PC-9 (cell line): Measurements from ENCODE around the gene KCNQ1OT1. TPM values are rescaled to one million over a fixed set of nuclear protein-coding genes. Genes with fewer than 3 reads are reported as not detected.

ENCODE experiments used
- BruUV-seq: library from RNA; stranded (reverse); fragments of 400-500 nt; replicated peaks from 2 replicates; lab custom pipeline; 2021; lab: Mats Ljungman, UMichigan
- CTCF ChIA-PET: fragments of 300-600 bp; sonication (Branson Sonifier 250); formaldehyde crosslinking; loops from one replicate; lab custom pipeline; 2022; ENCODE audit warnings: antibody characterized with exemption; lab: Charles Lee
- POLR2A ChIA-PET: fragments of 300-600 bp; sonication (Branson Sonifier 250); formaldehyde crosslinking; loops from one replicate; lab custom pipeline; 2022; ENCODE audit warnings: antibody characterized with exemption; ENCODE audit not compliant: unreplicated experiment; lab: Charles Lee
- DNase-seq, 2 experiments: peaks; one replicate each; pipeline versions ENCODE4 v3.0.0 to v3.0.0-alpha.2; 2015 to 2022; ENCODE audit warnings: mixed read lengths in 1 of 2
- H2AFZ ChIP-seq: fragments of 200-600 bp; sonication (generic); 2 replicates; pipeline ENCODE4 v1.8.1; 2017; ENCODE audit warnings: antibody characterized with exemption
- H3F3A ChIP-seq: fragments of 200-600 bp; sonication (generic); 2 replicates; pipeline ENCODE4 v1.8.1; 2017; ENCODE audit warnings: antibody characterized with exemption, mild to moderate bottlenecking, low read depth; ENCODE audit not compliant: insufficient read depth
- H3K27ac ChIP-seq: fragments of 200-600 bp; sonication (generic); 2 replicates; pipeline ENCODE4 v1.6.1; 2016; ENCODE audit warnings: mixed run types
- H3K27me3 ChIP-seq: fragments of 200-600 bp; sonication (generic); 2 replicates; pipeline ENCODE4 v1.6.1; 2016; ENCODE audit warnings: low read depth, mixed run types; ENCODE audit not compliant: insufficient read depth
- H3K36me3 ChIP-seq: fragments of 200-600 bp; sonication (generic); 2 replicates; pipeline ENCODE4 v1.6.1; 2016; ENCODE audit warnings: low read depth, mixed run types
- H3K4me1 ChIP-seq: fragments of 200-600 bp; sonication (generic); replicated peaks from 2 replicates; pipeline ENCODE4 v1.6.1; 2016; ENCODE audit warnings: mixed run types; ENCODE audit not compliant: insufficient read depth
- H3K4me2 ChIP-seq: fragments of 200-600 bp; sonication (generic); 2 replicates; pipeline ENCODE4 v1.6.1; 2017; ENCODE audit warnings: mixed run types
- H3K4me3 ChIP-seq: fragments of 200-600 bp; sonication (generic); 2 replicates; pipeline ENCODE4 v1.6.1; 2016; ENCODE audit warnings: mixed run types
- H3K79me2 ChIP-seq: fragments of 200-600 bp; sonication (generic); 2 replicates; pipeline ENCODE4 v1.6.1; 2017; ENCODE audit warnings: low read depth, mixed run types
- H3K9me2 ChIP-seq: fragments of 200-600 bp; sonication (generic); 2 replicates; pipeline ENCODE4 v1.8.1; 2017; ENCODE audit warnings: mild to moderate bottlenecking; ENCODE audit not compliant: insufficient read depth
- H3K9me3 ChIP-seq: fragments of 200-600 bp; sonication (generic); 2 replicates; pipeline ENCODE4 v1.8.1; 2016; ENCODE audit warnings: low read depth; ENCODE audit not compliant: insufficient read depth
- H4K20me1 ChIP-seq: fragments of 200-600 bp; sonication (generic); 2 replicates; pipeline ENCODE4 v1.8.1; 2017; ENCODE audit not compliant: insufficient read depth
- EZH2 ChIP-seq: fragments of 200-600 bp; sonication (generic); IDR thresholded peaks from 2 replicates; pipeline ENCODE4 v1.8.0; 2017; ENCODE audit warnings: antibody characterized with exemption, low read depth
- intact Hi-C: fragments of 100-400 bp; cut with micrococcal nuclease; formaldehyde crosslinking; loops from one replicate; pipeline ENCODE4 v1.10.0; 2022; ENCODE audit not compliant: unreplicated experiment
- total RNA-seq: library from RNA; stranded (reverse); gene quantifications from 2 replicates; pipeline ENCODE4 v1.2.3, GENCODE V29; 2021
- TF ChIP-seq, protein P1 (sequence below): fragments of 200-600 bp; sonication (generic); conservative IDR thresholded peaks from 2 replicates; pipeline ENCODE4 v1.6.1; 2017; ENCODE audit warnings: mixed run types, antibody characterized with exemption, mild to moderate bottlenecking, moderate library complexity

Gene KCNQ1OT1
- total RNA-seq, 1 experiment from 2014 or later: 3.4 TPM

DNA sequence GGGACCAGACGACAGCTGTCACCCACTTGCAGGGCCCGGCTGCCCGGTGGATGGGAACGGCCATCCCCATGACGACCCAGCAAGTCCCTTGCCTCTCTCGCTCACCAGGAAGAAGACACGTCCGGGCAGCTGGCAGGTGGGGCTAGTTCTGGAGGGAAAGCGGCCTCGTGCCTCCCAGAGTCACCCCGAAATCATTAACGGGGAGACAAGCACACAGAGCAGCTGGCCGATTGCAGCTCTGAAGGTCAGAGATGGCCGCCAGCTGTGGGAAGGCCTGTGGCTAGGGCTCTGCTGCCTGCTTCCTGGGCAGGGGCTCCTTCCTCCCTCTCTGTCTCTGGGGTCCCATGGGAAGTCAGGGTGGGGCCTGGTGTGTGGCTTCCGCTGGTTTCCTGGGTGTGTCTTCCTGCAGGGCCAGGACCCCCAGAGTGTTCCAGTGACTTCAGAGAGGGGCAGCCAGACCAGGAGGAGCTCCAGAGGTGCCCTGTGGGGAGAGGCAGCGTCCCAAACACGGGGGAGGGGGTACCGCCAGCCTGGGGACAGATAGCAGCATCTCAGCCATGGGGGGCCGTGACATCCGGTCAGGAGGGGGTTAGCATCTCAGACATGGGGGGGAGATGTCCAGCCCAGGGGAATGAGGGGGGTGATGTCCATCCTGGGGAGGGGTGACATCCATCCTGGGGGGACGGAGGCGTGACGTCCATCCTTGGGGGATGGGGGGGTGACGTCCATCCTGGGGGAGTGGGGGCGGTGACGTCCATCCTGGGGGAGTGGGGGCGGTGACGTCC lies 140.1 kb downstream of the KCNQ1OT1 start:
- Histone ChIP-seq H3K9me2 (no peaks in the 10 kb centered on the region), H3K4me2 (no peak overlapping the region), H2AFZ (no peak overlapping the region), H3K4me3 (no peak overlapping the region), H3K4me1 (no peaks in the 10 kb centered on the region), H4K20me1 (no peaks in the 10 kb centered on the region), H3K27me3 (peaks cover 8% of the 10 kb centered on the region), H3K79me2 (no peaks in the 10 kb centered on the region), H3F3A (no peaks in the 10 kb centered on the region), H3K27ac (no peak overlapping the region), H3K36me3 (no peaks in the 10 kb centered on the region), H3K9me3 (no peaks in the 10 kb centered on the region)
- ChIA-PET CTCF (no interaction called here), POLR2A (no interaction called here)
- DNase-seq: no peak
- intact Hi-C loops: no loop called here
- no TSS peak for BruUV-seq
- no peak for TF ChIP-seq EZH2
- TF ChIP-seq, protein P1, sequence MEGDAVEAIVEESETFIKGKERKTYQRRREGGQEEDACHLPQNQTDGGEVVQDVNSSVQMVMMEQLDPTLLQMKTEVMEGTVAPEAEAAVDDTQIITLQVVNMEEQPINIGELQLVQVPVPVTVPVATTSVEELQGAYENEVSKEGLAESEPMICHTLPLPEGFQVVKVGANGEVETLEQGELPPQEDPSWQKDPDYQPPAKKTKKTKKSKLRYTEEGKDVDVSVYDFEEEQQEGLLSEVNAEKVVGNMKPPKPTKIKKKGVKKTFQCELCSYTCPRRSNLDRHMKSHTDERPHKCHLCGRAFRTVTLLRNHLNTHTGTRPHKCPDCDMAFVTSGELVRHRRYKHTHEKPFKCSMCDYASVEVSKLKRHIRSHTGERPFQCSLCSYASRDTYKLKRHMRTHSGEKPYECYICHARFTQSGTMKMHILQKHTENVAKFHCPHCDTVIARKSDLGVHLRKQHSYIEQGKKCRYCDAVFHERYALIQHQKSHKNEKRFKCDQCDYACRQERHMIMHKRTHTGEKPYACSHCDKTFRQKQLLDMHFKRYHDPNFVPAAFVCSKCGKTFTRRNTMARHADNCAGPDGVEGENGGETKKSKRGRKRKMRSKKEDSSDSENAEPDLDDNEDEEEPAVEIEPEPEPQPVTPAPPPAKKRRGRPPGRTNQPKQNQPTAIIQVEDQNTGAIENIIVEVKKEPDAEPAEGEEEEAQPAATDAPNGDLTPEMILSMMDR: no peak

DNA sequence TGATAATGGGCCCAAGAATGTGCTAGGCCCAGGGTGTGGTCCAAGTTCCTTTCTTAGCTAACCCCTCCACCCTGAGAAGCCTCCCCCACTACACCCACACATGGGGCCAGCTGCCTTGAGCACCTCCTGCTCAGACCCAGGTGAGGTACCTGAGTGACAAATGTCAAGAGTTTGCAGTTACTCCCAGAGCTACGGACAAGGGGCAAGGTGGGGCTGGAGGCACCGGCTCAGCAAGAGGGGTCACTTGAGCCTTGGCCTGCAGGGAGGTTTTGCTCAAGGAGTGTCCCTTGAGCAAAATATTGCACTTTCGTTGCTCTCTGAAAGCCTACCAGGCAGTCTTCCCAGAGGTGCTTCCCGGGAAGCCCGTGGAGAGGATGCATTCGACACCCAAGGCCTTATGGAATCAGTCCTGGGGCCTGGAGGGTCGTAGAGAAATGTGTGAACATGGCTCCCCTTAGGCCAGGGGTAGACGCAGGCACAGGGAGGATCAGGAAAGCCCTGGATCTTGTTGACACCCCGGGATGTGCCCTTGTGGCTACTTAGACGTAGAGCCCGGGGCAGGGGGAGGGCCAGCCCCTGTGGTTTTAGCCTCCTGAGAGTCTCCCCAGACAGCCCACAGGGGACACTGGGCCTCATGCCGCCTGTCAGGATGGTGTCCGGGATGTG lies 140.8 kb downstream of the KCNQ1OT1 start:
- POLR2A ChIA-PET: no interaction called here

DNA sequence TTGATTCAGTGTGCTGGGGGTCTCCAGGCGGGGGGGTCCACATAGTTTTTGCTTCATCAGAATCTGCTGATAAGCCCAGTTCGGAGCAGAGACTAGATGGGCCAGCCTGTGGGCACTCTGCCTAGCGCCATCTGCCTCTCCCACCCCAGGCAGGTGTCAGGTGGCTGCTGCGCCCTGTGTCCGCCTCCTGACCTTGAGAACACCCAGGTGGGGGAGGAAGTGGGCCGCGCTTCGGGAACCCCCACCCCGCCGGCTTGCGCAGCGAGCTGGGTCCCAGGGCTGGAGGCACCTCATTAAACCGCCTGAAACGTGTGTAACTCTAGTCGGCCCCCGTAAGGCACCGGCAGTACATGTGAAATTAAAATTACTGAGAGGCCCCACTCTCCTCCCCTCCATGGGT lies 141.4 kb downstream of the KCNQ1OT1 start:
- no peak overlapping the region for H3K4me2 ChIP-seq
- CTCF ChIA-PET: no interaction called here

More for the DNA sequence above, 140.8 kb downstream of the KCNQ1OT1 start:
- no peaks in the 10 kb centered on the region for H3F3A ChIP-seq
- H3K36me3 ChIP-seq: no peaks in the 10 kb centered on the region
- no peak overlapping the region for H3K4me2 ChIP-seq
- no peak overlapping the region for H3K27ac ChIP-seq
- no peak overlapping the region for H3K4me3 ChIP-seq
- DNase-seq: no peak
- no TSS peak for BruUV-seq
- intact Hi-C loops: no loop called here
- H3K27me3 ChIP-seq: peaks cover 8% of the 10 kb centered on the region
- H3K9me3 ChIP-seq: no peaks in the 10 kb centered on the region
- CTCF ChIA-PET: no interaction called here
- H3K4me1 ChIP-seq: no peaks in the 10 kb centered on the region
- H2AFZ ChIP-seq: no peak overlapping the region
- H4K20me1 ChIP-seq: no peaks in the 10 kb centered on the region
- TF ChIP-seq, protein P1: no peak
- no peak for TF ChIP-seq EZH2
- no peaks in the 10 kb centered on the region for H3K9me2 ChIP-seq
- no peaks in the 10 kb centered on the region for H3K79me2 ChIP-seq

More for the DNA sequence above, 141.4 kb downstream of the KCNQ1OT1 start:
- H3K36me3 ChIP-seq: no peaks in the 10 kb centered on the region
- H4K20me1 ChIP-seq: no peaks in the 10 kb centered on the region
- H3K4me3 ChIP-seq: no peak overlapping the region
- no peaks in the 10 kb centered on the region for H3F3A ChIP-seq
- no peaks in the 10 kb centered on the region for H3K9me2 ChIP-seq
- H3K4me1 ChIP-seq: no peaks in the 10 kb centered on the region
- H2AFZ ChIP-seq: no peak overlapping the region
- TF ChIP-seq EZH2: no peak
- TF ChIP-seq, protein P1: no peak
- intact Hi-C loops: no loop called here
- H3K27me3 ChIP-seq: peaks cover 11% of the 10 kb centered on the region
- H3K27ac ChIP-seq: no peak overlapping the region
- DNase-seq: no peak
- no peaks in the 10 kb centered on the region for H3K9me3 ChIP-seq
- POLR2A ChIA-PET: no interaction called here
- no TSS peak for BruUV-seq
- H3K79me2 ChIP-seq: no peaks in the 10 kb centered on the region

Other genes with a start within 250 kb of the KCNQ1OT1 start
- gene CDKN1C, start 185.8 kb upstream of the KCNQ1OT1 start, total RNA-seq: 5.1 and 7.6 TPM in 2 replicates
- gene PHLDA2, start 229.4 kb upstream of the KCNQ1OT1 start, total RNA-seq: 10.7 and 14.1 TPM in 2 replicates